Measurements from ENCODE around the gene PPP2R2C. TPM values are rescaled to one million over a fixed set of nuclear protein-coding genes. Genes with fewer than 3 reads are reported as not detected.

The PPP2R2C gene
- total RNA-seq, 1 experiment from 2014 or later = 9.5 TPM

- Histone ChIP-seq H2AFZ (ENCODE audit: low read length) (no peak overlapping the region), H3K4me1 (ENCODE audit: insufficient read depth, low read length) (peaks cover 20% of the 10 kb centered on the region), H3K79me2 (ENCODE audit: low read length) (no peaks in the 10 kb centered on the region), H4K20me1 (ENCODE audit: low read length) (no peaks in the 10 kb centered on the region), H3K4me2 (ENCODE audit: low read length) (no peak overlapping the region), H3F3A (ENCODE audit: low read length, unreplicated experiment) (no peaks in the 10 kb centered on the region), H3K9ac (ENCODE audit: low read length) (no peak overlapping the region), H3K36me3 (ENCODE audit: low read depth, low read length) (no peaks in the 10 kb centered on the region), H3K27ac (ENCODE audit: low read length) (no peak overlapping the region), H3K9me3 (ENCODE audit: low read length) (no peaks in the 10 kb centered on the region), H3K27me3 (ENCODE audit: low read length) (no peaks in the 10 kb centered on the region), H3K9me2 (replicated peaks; ENCODE audit: low read length) (no peaks in the 10 kb centered on the region), H3K4me3 (ENCODE audit: low read length) (no peak overlapping the region)
- ChIA-PET CTCF (no interaction called here), POLR2A (ENCODE audit: unreplicated experiment) (no interaction called here)
- DNase-seq (no peak), ATAC-seq (no peak)
- no peak for TF ChIP-seq CTCF (conservative IDR thresholded peaks at IDR 0.05; ENCODE audit: low read depth, low read length)
- no peak for TF ChIP-seq EZH2phosphoT487 (IDR thresholded peaks at IDR 0.05; ENCODE audit: borderline replicate concordance, low read length)
- TF ChIP-seq EZH2 (IDR thresholded peaks at IDR 0.05; ENCODE audit: low read length, unreplicated experiment) = no peak
- intact Hi-C loops (cut with micrococcal nuclease) = no loop called here
- no TSS peak for BruUV-seq (replicated peaks)
Measured at GRCh38 chr4:6475492-6476020, 3.1 kb upstream of the PPP2R2C start.

GRCh38 chr4:6474705-6475457, 2.5 kb upstream of the PPP2R2C start:
- H3F3A ChIP-seq (ENCODE audit: low read length, unreplicated experiment) = no peaks in the 10 kb centered on the region
- ATAC-seq (no peak), DNase-seq (no peak)
- H3K79me2 ChIP-seq (ENCODE audit: low read length) = peaks cover 3% of the 10 kb centered on the region
- H3K4me2 ChIP-seq (ENCODE audit: low read length) = no peak overlapping the region
- no peaks in the 10 kb centered on the region for H3K36me3 ChIP-seq (ENCODE audit: low read depth, low read length)
- no peaks in the 10 kb centered on the region for H3K9me3 ChIP-seq (ENCODE audit: low read length)
- TF ChIP-seq EZH2phosphoT487 (IDR thresholded peaks at IDR 0.05; ENCODE audit: borderline replicate concordance, low read length) (no peak), EZH2 (IDR thresholded peaks at IDR 0.05; ENCODE audit: low read length, unreplicated experiment) (no peak), CTCF (conservative IDR thresholded peaks at IDR 0.05; ENCODE audit: low read depth, low read length) (no peak)
- H4K20me1 ChIP-seq (ENCODE audit: low read length) = no peaks in the 10 kb centered on the region
- H3K4me1 ChIP-seq (ENCODE audit: insufficient read depth, low read length) = peaks cover 18% of the 10 kb centered on the region
- no peak overlapping the region for H3K27ac ChIP-seq (ENCODE audit: low read length)
- H3K9me2 ChIP-seq (replicated peaks; ENCODE audit: low read length) = no peaks in the 10 kb centered on the region
- no TSS peak for BruUV-seq (replicated peaks)
- no peak overlapping the region for H3K9ac ChIP-seq (ENCODE audit: low read length)
- H2AFZ ChIP-seq (ENCODE audit: low read length) = no peak overlapping the region
- ChIA-PET POLR2A (ENCODE audit: unreplicated experiment) (no interaction called here), CTCF (no interaction called here)
- intact Hi-C loops (cut with micrococcal nuclease) = no loop called here
- H3K27me3 ChIP-seq (ENCODE audit: low read length) = no peaks in the 10 kb centered on the region
- H3K4me3 ChIP-seq (ENCODE audit: low read length) = no peak overlapping the region

GRCh38 chr4:6474053-6474568, 1.7 kb upstream of the PPP2R2C start:
- POLR2A ChIA-PET (ENCODE audit: unreplicated experiment) = no interaction called here
- H3K9me2 ChIP-seq (replicated peaks; ENCODE audit: low read length) = no peaks in the 10 kb centered on the region
- H4K20me1 ChIP-seq (ENCODE audit: low read length) = no peaks in the 10 kb centered on the region
- intact Hi-C loops (cut with micrococcal nuclease) = no loop called here
- H3K4me2 ChIP-seq (ENCODE audit: low read length) = no peak overlapping the region
- no peaks in the 10 kb centered on the region for H3K9me3 ChIP-seq (ENCODE audit: low read length)
- TF ChIP-seq CTCF (conservative IDR thresholded peaks at IDR 0.05; ENCODE audit: low read depth, low read length) (peak; percentile 51), EZH2phosphoT487 (IDR thresholded peaks at IDR 0.05; ENCODE audit: borderline replicate concordance, low read length) (no peak)
- no peak overlapping the region for H2AFZ ChIP-seq (ENCODE audit: low read length)
- no peak overlapping the region for H3K27ac ChIP-seq (ENCODE audit: low read length)
- peaks cover 8% of the 10 kb centered on the region for H3K79me2 ChIP-seq (ENCODE audit: low read length)
- no peak overlapping the region for H3K9ac ChIP-seq (ENCODE audit: low read length)
- peaks cover 18% of the 10 kb centered on the region for H3K4me1 ChIP-seq (ENCODE audit: insufficient read depth, low read length)
- H3K27me3 ChIP-seq (ENCODE audit: low read length) = no peaks in the 10 kb centered on the region
- ATAC-seq (no peak), DNase-seq (no peak)
- H3K36me3 ChIP-seq (ENCODE audit: low read depth, low read length) = no peaks in the 10 kb centered on the region
- no peak overlapping the region for H3K4me3 ChIP-seq (ENCODE audit: low read length)
- no peaks in the 10 kb centered on the region for H3F3A ChIP-seq (ENCODE audit: low read length, unreplicated experiment)
- CTCF ChIA-PET = no interaction called here
- BruUV-seq (replicated peaks) = no TSS peak

All from PC-3 (cell line).